C4-2B (cell line): ENCODE measurements around the gene IFRD1.

Experiments
- H3K27ac ChIP-seq: fragments of 450-650 bp; 2 replicates; pipeline ENCODE4 v1.5.1; 2017
- CTCF ChIP-seq: fragments of 450-650 bp; conservative IDR thresholded peaks from 2 replicates; pipeline ENCODE4 v1.5.1; 2017; ENCODE audit warnings: mild to moderate bottlenecking
- ZFX ChIP-seq: fragments of 450-650 bp; IDR thresholded peaks from 2 replicates; pipeline ENCODE4 v1.6.1; 2017

Gene IFRD1

DNA sequence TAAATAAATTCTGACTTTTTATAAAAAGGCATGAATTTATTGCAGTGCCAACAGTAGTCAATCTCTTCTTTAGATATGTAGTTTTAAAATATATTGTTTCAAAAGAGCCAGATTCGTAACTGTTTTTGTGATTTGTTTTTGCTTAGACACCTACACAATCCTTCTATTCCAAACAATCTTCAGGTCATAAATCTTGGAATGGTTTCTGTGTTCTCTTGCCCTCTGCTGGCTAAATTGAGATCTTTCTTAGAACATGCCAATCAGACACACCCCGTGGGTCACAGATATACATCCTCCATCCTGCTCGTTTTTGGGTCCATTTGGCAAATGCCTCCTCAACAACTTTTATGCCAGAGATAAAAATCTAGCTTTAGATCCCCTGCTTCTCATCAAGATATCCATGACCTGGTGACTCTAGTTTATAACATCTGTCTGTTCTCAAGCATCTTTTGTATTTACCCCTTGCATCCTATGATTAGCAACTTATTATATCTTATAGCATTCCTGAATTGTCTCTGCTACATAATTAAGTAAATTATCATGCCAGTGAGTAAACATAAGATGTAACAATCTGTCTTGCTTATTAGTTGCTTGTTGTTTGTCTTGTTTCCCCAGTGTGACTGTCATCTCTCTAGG, 35.3 kb upstream of the IFRD1 start:
- TF ChIP-seq ZFX (no peak), CTCF (peak; percentile 92)
- no peak overlapping the region for H3K27ac ChIP-seq

- no peak overlapping the region for H3K27ac ChIP-seq
- TF ChIP-seq ZFX (no peak), CTCF (no peak)
Measured at GRCh38 chr7:112416127-112416526, 34.1 kb upstream of the IFRD1 start.

DNA sequence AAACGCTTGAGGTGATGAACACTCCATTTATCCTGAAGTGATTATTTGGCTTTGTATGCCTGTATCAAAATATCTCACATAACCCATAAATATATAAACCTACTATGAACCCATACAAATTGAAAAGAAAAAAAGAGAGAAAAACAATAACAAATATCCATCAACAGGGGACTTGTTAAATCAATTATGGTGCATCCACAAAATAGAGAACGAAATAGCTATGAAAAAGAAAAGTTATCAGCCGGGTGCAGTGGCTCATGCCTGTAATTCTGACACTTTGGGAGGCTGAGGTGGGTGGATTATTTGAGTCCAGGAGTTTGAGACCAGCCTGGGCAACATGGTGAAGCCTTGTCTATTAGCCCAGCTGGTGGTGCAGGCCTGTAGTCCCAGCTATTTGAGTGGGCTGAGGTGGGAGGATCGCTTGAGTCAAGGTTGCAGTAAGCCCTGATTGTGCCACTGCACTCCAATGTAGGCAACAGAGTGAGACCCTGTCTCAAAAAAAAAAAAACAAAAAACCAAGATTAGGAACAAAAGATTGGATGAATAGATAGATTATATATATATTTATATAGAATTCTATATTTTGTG, 30.6 kb upstream of the IFRD1 start:
- no peak for TF ChIP-seq CTCF
- no peak for TF ChIP-seq ZFX
- no peak overlapping the region for H3K27ac ChIP-seq

GRCh38 chr7:112420236-112420861, 29.9 kb upstream of the IFRD1 start:
- H3K27ac ChIP-seq = peak overlapping the region; percentile 42; the same call in 1 of the 2 replicates
- TF ChIP-seq ZFX = no peak
- no peak for TF ChIP-seq CTCF

GRCh38 chr7:112421666-112422486, 28.4 kb upstream of the IFRD1 start:
- H3K27ac ChIP-seq = peak overlapping the region; percentile 85
- TF ChIP-seq CTCF (no peak), ZFX (no peak)

GRCh38 chr7:112422842-112423496, 27.3 kb upstream of the IFRD1 start:
- H3K27ac ChIP-seq = peak overlapping the region; percentile 85
- TF ChIP-seq ZFX = peak; percentile 22; the same call in 1 of the 2 replicates
- TF ChIP-seq CTCF = no peak
